ENCODE measurements around the gene CLCN2. TPM values are rescaled to one million over a fixed set of nuclear protein-coding genes. Genes with fewer than 3 reads are reported as not detected.

Gene CLCN2
- polyA plus RNA-seq, 1 donor from 2014 or later, result 13.4 TPM

- H3K27ac ChIP-seq (ENCODE audit: low read length), result no peak overlapping the region
- no peak overlapping the region for H3K4me3 ChIP-seq (ENCODE audit: low read length)
- TF ChIP-seq SMC3 (conservative IDR thresholded peaks at IDR 0.05; ENCODE audit: poor library complexity) (no peak), POLR2AphosphoS5 (IDR thresholded peaks at IDR 0.05) (no peak), RAD21 (conservative IDR thresholded peaks at IDR 0.05) (no peak), EP300 (conservative IDR thresholded peaks at IDR 0.05; ENCODE audit: poor library complexity, severe bottlenecking) (no peak), CTCF (IDR thresholded peaks at IDR 0.05; ENCODE audit: poor library complexity, severe bottlenecking) (no peak), TAF1 (IDR thresholded peaks at IDR 0.05; ENCODE audit: low read depth) (no peak), EZH2 (IDR thresholded peaks at IDR 0.05; ENCODE audit: borderline replicate concordance, insufficient read depth, low read length, poor library complexity, severe bottlenecking) (no peak), REST (IDR thresholded peaks at IDR 0.05; ENCODE audit: borderline replicate concordance) (no peak), MXI1 (conservative IDR thresholded peaks at IDR 0.05; ENCODE audit: poor library complexity, severe bottlenecking) (no peak)
These were observed 11.0 kb upstream of the CLCN2 start for GRCh38 chr3:184372296-184372821.

DNA sequence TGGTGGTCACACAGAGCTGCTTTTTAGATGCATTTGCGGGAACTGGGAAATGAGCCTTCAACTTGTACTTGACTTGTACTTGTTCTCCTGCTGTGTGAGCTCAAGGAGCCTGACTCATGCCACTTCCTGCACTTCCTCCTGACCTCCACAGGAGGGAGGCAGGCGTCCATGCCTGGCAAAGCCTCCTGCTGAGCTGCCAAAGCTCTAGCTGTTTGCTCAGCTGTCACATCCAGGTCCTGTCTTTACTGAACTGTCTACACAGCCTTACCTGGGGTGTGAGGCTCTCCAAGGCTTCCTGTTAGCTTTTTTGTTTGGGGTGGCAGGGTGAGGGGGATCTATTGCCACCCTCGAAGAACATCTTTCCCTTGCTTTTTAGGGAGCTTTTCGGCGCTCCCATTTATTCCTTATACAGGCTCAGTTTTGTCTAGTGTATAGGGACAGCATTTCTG, 10.2 kb upstream of the CLCN2 start:
- Histone ChIP-seq H3K36me3 (ENCODE audit: insufficient read depth, low read length) (peaks cover 5% of the 10 kb centered on the region), H3F3A (ENCODE audit: insufficient read depth, low read length, poor library complexity, severe bottlenecking) (no peaks in the 10 kb centered on the region), H3K4me2 (ENCODE audit: low read length) (no peak overlapping the region), H3K27ac (ENCODE audit: low read length) (no peak overlapping the region), H3K9me2 (ENCODE audit: insufficient read depth, low read length) (no peaks in the 10 kb centered on the region), H3K9ac (ENCODE audit: low read length) (no peak overlapping the region), H3K9me3 (ENCODE audit: low read length) (no peaks in the 10 kb centered on the region), H3K4me3 (ENCODE audit: low read length) (no peak overlapping the region), H3K27me3 (ENCODE audit: insufficient read depth, low read depth, low read length) (no peaks in the 10 kb centered on the region), H4K20me1 (ENCODE audit: insufficient read depth) (no peaks in the 10 kb centered on the region), H2AFZ (ENCODE audit: low read depth, low read length) (no peak overlapping the region), H3K79me2 (replicated peaks; ENCODE audit: insufficient read depth, low read length) (no peaks in the 10 kb centered on the region)
- TF ChIP-seq TAF1 (IDR thresholded peaks at IDR 0.05; ENCODE audit: low read depth) (no peak), EP300 (conservative IDR thresholded peaks at IDR 0.05; ENCODE audit: poor library complexity, severe bottlenecking) (peak; percentile 73), MXI1 (conservative IDR thresholded peaks at IDR 0.05; ENCODE audit: poor library complexity, severe bottlenecking) (no peak), CTCF (IDR thresholded peaks at IDR 0.05; ENCODE audit: poor library complexity, severe bottlenecking) (peak; percentile 98), RAD21 (conservative IDR thresholded peaks at IDR 0.05) (peak; percentile 100), POLR2AphosphoS5 (IDR thresholded peaks at IDR 0.05) (peak; percentile 32), EZH2 (IDR thresholded peaks at IDR 0.05; ENCODE audit: borderline replicate concordance, insufficient read depth, low read length, poor library complexity, severe bottlenecking) (no peak), SMC3 (conservative IDR thresholded peaks at IDR 0.05; ENCODE audit: poor library complexity) (peak; percentile 99), REST (IDR thresholded peaks at IDR 0.05; ENCODE audit: borderline replicate concordance) (no peak)

More at GRCh38 chr3:184372296-184372821, 11.0 kb upstream of the CLCN2 start:
- Histone ChIP-seq H4K20me1 (ENCODE audit: insufficient read depth) (no peaks in the 10 kb centered on the region), H3K9me2 (ENCODE audit: insufficient read depth, low read length) (no peaks in the 10 kb centered on the region), H3K36me3 (ENCODE audit: insufficient read depth, low read length) (peaks cover 5% of the 10 kb centered on the region), H3K4me2 (ENCODE audit: low read length) (no peak overlapping the region), H3K27me3 (ENCODE audit: insufficient read depth, low read depth, low read length) (no peaks in the 10 kb centered on the region), H3K9ac (ENCODE audit: low read length) (no peak overlapping the region), H3K9me3 (ENCODE audit: low read length) (no peaks in the 10 kb centered on the region), H3K79me2 (replicated peaks; ENCODE audit: insufficient read depth, low read length) (no peaks in the 10 kb centered on the region), H3F3A (ENCODE audit: insufficient read depth, low read length, poor library complexity, severe bottlenecking) (no peaks in the 10 kb centered on the region), H2AFZ (ENCODE audit: low read depth, low read length) (no peak overlapping the region)
